Measurements from ENCODE around the gene SEPTIN8. TPM values are rescaled to one million over a fixed set of nuclear protein-coding genes. Genes with fewer than 3 reads are reported as not detected.

SEPTIN8 gene
- total and polyA plus RNA-seq, 2 of the 13 experiments (the other 11 are each of a cell fraction or from before 2014, with no cell fraction given): 41.4 to 49.9 TPM

DNA sequence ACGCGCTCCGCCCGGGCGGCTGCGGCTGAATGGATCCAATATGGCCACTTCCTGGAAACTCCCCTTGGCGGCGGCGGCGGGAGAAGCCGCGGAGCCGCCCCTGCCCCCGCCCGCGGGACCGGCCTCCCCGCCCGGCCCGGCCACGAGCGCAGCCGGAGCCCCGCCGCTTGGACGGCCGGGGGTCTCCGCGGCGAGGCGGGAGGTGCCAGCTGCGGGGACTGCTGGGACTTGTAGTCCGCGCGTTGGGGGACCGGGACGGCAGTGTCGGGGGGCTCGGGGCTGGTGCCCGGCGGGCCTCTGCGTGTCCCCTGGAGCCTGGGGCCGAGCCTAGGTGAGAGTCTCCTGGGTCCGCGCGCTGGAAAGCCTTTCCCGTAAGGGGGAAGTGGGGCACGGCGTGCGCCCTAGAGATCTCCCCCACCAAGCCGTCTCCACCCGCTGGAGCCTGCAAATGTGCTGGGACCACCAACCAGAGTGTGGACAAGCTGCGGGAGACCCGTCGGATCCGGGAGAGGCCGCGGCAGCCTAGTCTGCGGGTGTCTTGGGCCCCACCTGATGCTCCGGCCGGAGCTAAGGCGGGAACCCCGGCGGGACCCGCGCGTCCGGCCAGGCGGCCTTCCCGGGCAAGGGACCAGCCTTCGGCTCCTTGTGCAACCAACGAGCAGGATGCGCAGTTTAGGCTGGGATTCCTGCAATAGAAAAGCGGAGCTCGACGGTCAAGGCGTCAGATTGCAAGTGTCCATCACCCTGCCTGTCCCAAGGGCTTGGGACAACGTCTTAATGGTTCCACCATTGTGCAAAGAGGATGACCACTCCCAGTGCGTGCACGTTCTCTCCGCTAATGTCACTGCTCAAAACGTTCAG lies at the start of gene SEPTIN8 (continued):
- TF ChIP-seq, protein P1, sequence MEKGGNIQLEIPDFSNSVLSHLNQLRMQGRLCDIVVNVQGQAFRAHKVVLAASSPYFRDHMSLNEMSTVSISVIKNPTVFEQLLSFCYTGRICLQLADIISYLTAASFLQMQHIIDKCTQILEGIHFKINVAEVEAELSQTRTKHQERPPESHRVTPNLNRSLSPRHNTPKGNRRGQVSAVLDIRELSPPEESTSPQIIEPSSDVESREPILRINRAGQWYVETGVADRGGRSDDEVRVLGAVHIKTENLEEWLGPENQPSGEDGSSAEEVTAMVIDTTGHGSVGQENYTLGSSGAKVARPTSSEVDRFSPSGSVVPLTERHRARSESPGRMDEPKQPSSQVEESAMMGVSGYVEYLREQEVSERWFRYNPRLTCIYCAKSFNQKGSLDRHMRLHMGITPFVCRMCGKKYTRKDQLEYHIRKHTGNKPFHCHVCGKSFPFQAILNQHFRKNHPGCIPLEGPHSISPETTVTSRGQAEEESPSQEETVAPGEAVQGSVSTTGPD (CRISPR knock-in tag; IDR thresholded peaks at IDR 0.05): no peak
- TF ChIP-seq ZIK1 (CRISPR knock-in tag; IDR thresholded peaks at IDR 0.05; ENCODE audit: borderline replicate concordance, low read depth) (0 out of 2 replicates have a peak, but pooled peaks have one; percentile 54), JUND (CRISPR knock-in tag; IDR thresholded peaks at IDR 0.05) (no peak), ZFAT (CRISPR knock-in tag; conservative IDR thresholded peaks at IDR 0.05) (no peak), ZNF543 (CRISPR knock-in tag; IDR thresholded peaks at IDR 0.05) (no peak), YEATS4 (CRISPR knock-in tag; IDR thresholded peaks at IDR 0.05; ENCODE audit: borderline replicate concordance) (no peak; the same call in 1 of the 2 replicates), MIXL1 (CRISPR knock-in tag; IDR thresholded peaks at IDR 0.05) (no peak), ZNF724P (CRISPR knock-in tag; IDR thresholded peaks at IDR 0.05; ENCODE audit: borderline replicate concordance) (no peak), ZNF431 (CRISPR knock-in tag; IDR thresholded peaks at IDR 0.05; ENCODE audit: borderline replicate concordance, low read depth) (no peak), ZNF737 (CRISPR knock-in tag; IDR thresholded peaks at IDR 0.05; ENCODE audit: borderline replicate concordance) (no peak), BCL6 (CRISPR knock-in tag; IDR thresholded peaks at IDR 0.05) (0 out of 2 replicates have a peak, but pooled peaks have one; percentile 12), KLF9 (CRISPR knock-in tag; IDR thresholded peaks at IDR 0.05; ENCODE audit: low read depth) (no peak), POLR2A (IDR thresholded peaks at IDR 0.05; ENCODE audit: insufficient read depth in 1 of 2, low read depth in 2 of 2, low read length in 2 of 2) (peak; percentile 21 to 65; a peak in 3 of 4 replicates), ZNF850 (CRISPR knock-in tag; conservative IDR thresholded peaks at IDR 0.05) (no peak), REPIN1 (CRISPR knock-in tag; IDR thresholded peaks at IDR 0.05; ENCODE audit: borderline replicate concordance, low read depth) (peak; percentile 17; the same call in 1 of the 2 replicates), SKI (IDR thresholded peaks at IDR 0.05; ENCODE audit: partially characterized antibody) (no peak), ZNF350 (CRISPR knock-in tag; IDR thresholded peaks at IDR 0.05; ENCODE audit: borderline replicate concordance, low read depth) (0 out of 2 replicates have a peak, but pooled peaks have one; percentile 32), HNF4A (CRISPR knock-in tag; IDR thresholded peaks at IDR 0.05) (no peak), ZNF44 (CRISPR knock-in tag; IDR thresholded peaks at IDR 0.05) (no peak), SMAD9 (CRISPR knock-in tag; IDR thresholded peaks at IDR 0.05) (no peak), NFATC3 (CRISPR knock-in tag; IDR thresholded peaks at IDR 0.05) (no peak), MEIS2 (CRISPR knock-in tag; IDR thresholded peaks at IDR 0.05) (no peak), ZNF10 (CRISPR knock-in tag; IDR thresholded peaks at IDR 0.05; ENCODE audit: borderline replicate concordance, low read depth) (no peak)
- TF ChIP-seq, protein P2, sequence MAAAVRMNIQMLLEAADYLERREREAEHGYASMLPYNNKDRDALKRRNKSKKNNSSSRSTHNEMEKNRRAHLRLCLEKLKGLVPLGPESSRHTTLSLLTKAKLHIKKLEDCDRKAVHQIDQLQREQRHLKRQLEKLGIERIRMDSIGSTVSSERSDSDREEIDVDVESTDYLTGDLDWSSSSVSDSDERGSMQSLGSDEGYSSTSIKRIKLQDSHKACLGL (CRISPR knock-in tag; IDR thresholded peaks at IDR 0.05): no peak
- TF ChIP-seq, protein P3, sequence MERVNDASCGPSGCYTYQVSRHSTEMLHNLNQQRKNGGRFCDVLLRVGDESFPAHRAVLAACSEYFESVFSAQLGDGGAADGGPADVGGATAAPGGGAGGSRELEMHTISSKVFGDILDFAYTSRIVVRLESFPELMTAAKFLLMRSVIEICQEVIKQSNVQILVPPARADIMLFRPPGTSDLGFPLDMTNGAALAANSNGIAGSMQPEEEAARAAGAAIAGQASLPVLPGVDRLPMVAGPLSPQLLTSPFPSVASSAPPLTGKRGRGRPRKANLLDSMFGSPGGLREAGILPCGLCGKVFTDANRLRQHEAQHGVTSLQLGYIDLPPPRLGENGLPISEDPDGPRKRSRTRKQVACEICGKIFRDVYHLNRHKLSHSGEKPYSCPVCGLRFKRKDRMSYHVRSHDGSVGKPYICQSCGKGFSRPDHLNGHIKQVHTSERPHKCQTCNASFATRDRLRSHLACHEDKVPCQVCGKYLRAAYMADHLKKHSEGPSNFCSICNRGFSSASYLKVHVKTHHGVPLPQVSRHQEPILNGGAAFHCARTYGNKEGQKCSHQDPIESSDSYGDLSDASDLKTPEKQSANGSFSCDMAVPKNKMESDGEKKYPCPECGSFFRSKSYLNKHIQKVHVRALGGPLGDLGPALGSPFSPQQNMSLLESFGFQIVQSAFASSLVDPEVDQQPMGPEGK (CRISPR knock-in tag; IDR thresholded peaks at IDR 0.05): peak; percentile 43; the same call in 1 of the 2 replicates
- TF ChIP-seq, protein P4, sequence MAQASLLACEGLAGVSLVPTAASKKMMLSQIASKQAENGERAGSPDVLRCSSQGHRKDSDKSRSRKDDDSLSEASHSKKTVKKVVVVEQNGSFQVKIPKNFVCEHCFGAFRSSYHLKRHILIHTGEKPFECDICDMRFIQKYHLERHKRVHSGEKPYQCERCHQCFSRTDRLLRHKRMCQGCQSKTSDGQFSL (CRISPR knock-in tag; IDR thresholded peaks at IDR 0.05): no peak
- TF ChIP-seq, protein P5, sequence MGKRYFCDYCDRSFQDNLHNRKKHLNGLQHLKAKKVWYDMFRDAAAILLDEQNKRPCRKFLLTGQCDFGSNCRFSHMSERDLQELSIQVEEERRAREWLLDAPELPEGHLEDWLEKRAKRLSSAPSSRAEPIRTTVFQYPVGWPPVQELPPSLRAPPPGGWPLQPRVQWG (CRISPR knock-in tag; IDR thresholded peaks at IDR 0.05; ENCODE audit: borderline replicate concordance, low read depth): no peak

Data from HepG2 (cell line).